CD14-positive monocyte (primary cell): Measurements from ENCODE around the gene EPHB2. TPM values are rescaled to one million over a fixed set of nuclear protein-coding genes. Genes with fewer than 3 reads are reported as not detected.

Source experiments
- DNase-seq, 3 donors: peaks; one replicate each; pipeline ENCODE4 v3.0.0-alpha.2; 2011 to 2022
- H2AFZ ChIP-seq: 2 replicates; pipeline ENCODE4 v1.6.0; 2012; ENCODE audit warnings: mild to moderate bottlenecking, low read depth, low read length, inconsistent platforms; ENCODE audit not compliant: insufficient read depth, poor library complexity, severe bottlenecking
- H3K27ac ChIP-seq, 2 donors: 1 replicate in 1 of 2; 2 replicates in 1 of 2; pipeline ENCODE4 v1.5.1; 2012 to 2013; ENCODE audit warnings: low read length in 2 of 2, control low read depth in 1 of 2, inconsistent platforms in 1 of 2, low read depth in 1 of 2, mild to moderate bottlenecking in 1 of 2
- H3K27me3 ChIP-seq, 2 donors: one replicate each; pipeline versions ENCODE4 v1.6.0 to v1.6.1; 2011 to 2013; ENCODE audit warnings: low read length in 2 of 2; ENCODE audit not compliant: control insufficient read depth in 2 of 2, insufficient read depth in 2 of 2
- H3K36me3 ChIP-seq, 2 donors: replicated peaks in 1 of 2; 1 replicate in 1 of 2; 2 replicates in 1 of 2; pipeline versions ENCODE4 v1.5.1 to v1.6.1; 2012 to 2013; ENCODE audit warnings: low read length in 2 of 2, control low read depth in 1 of 2, inconsistent platforms in 1 of 2, mild to moderate bottlenecking in 1 of 2; ENCODE audit not compliant: insufficient read depth in 2 of 2, control insufficient read depth in 1 of 2
- H3K4me1 ChIP-seq, 2 donors: 1 replicate in 1 of 2; 2 replicates in 1 of 2; pipeline versions ENCODE4 v1.5.1 to v1.6.1; 2012 to 2013; ENCODE audit warnings: low read length in 2 of 2, control low read depth in 1 of 2, inconsistent platforms in 1 of 2, mild to moderate bottlenecking in 1 of 2, moderate library complexity in 1 of 2; ENCODE audit not compliant: insufficient read depth in 2 of 2, control insufficient read depth in 1 of 2
- H3K4me2 ChIP-seq: replicated peaks from 2 replicates; pipeline ENCODE3; 2012; ENCODE audit warnings: low read length, moderate library complexity, mild to moderate bottlenecking; ENCODE audit not compliant: poor library complexity, severe bottlenecking; ENCODE audit errors: extremely low read depth
- H3K4me3 ChIP-seq, 3 experiments: fragments of 200-600 bp in 1 of 3; sonication (generic) in 1 of 3; replicated peaks in 1 of 3; 1 replicate in 2 of 3; 2 replicates in 1 of 3; pipeline ENCODE4 v1.5.1; 2011 to 2013; ENCODE audit warnings: low read length in 3 of 3, mild to moderate bottlenecking in 3 of 3, control low read depth in 2 of 3, low read depth in 2 of 3, inconsistent platforms in 1 of 3, moderate library complexity in 1 of 3
- H3K79me2 ChIP-seq: 2 replicates; pipeline ENCODE4 v1.6.0; 2012; ENCODE audit warnings: mild to moderate bottlenecking, control low read depth, inconsistent platforms, low read length, moderate library complexity; ENCODE audit not compliant: insufficient read depth
- H3K9ac ChIP-seq: 2 replicates; pipeline ENCODE4 v1.6.0; 2017; ENCODE audit warnings: low read length, mild to moderate bottlenecking; ENCODE audit not compliant: insufficient read depth, poor library complexity, severe bottlenecking
- H3K9me3 ChIP-seq, 2 donors: replicated peaks in 1 of 2; 1 replicate in 1 of 2; 2 replicates in 1 of 2; pipeline versions ENCODE4 v1.5.1 to v1.6.1; 2012 to 2013; ENCODE audit warnings: low read length in 2 of 2, control low read depth in 1 of 2; ENCODE audit not compliant: control insufficient read depth in 1 of 2, insufficient read depth in 1 of 2
- H4K20me1 ChIP-seq: 2 replicates; pipeline ENCODE4 v1.6.0; 2012; ENCODE audit warnings: mild to moderate bottlenecking, low read length, control low read depth, moderate library complexity; ENCODE audit not compliant: insufficient read depth
- H3K27ac Mint-ChIP-seq, 7 donors: one replicate each; pipeline ENCODE4 v1.8.0; 2020; ENCODE audit warnings: mild to moderate bottlenecking in 7 of 7, mixed read lengths in 7 of 7, moderate library complexity in 6 of 7, inconsistent platforms in 2 of 7
- H3K27me3 Mint-ChIP-seq, 3 donors: one replicate each; pipeline ENCODE4 v1.8.0; 2021 to 2022; ENCODE audit warnings: low read depth in 3 of 3, mild to moderate bottlenecking in 3 of 3, mixed read lengths in 3 of 3, moderate library complexity in 3 of 3, inconsistent platforms in 1 of 3
- H3K36me3 Mint-ChIP-seq, 2 donors: one replicate each; pipeline ENCODE4 v1.8.0; 2020; ENCODE audit warnings: mixed read lengths in 2 of 2, inconsistent platforms in 1 of 2, mild to moderate bottlenecking in 1 of 2
- H3K4me1 Mint-ChIP-seq: one replicate; pipeline ENCODE4 v1.8.0; 2020; ENCODE audit warnings: mild to moderate bottlenecking, mixed read lengths
- H3K4me3 Mint-ChIP-seq, 2 donors: one replicate each; pipeline ENCODE4 v1.8.0; 2020; ENCODE audit warnings: mild to moderate bottlenecking in 2 of 2, mixed read lengths in 2 of 2, moderate library complexity in 1 of 2
- H3K9me3 Mint-ChIP-seq, 7 donors: one replicate each; pipeline ENCODE4 v1.8.0; 2020 to 2022; ENCODE audit warnings: mixed read lengths in 7 of 7, mild to moderate bottlenecking in 6 of 7, moderate library complexity in 6 of 7, inconsistent platforms in 2 of 7
- WGBS: methylation state at CpG from one replicate; pipeline ENCODE4 v1.1.5; 2013; ENCODE audit warnings: missing lambda C conversion rate; ENCODE audit not compliant: insufficient coverage; 5-methylcytosine and 5-hydroxymethylcytosine counted together
- intact Hi-C, 2 donors: fragments of 100-400 bp; cut with micrococcal nuclease; formaldehyde crosslinking; loops; one replicate each; pipeline versions ENCODE4 v1.15.0 to v1.15.1; 2023
- polyA plus RNA-seq, 3 donors: library from polyadenylated mRNA; depleted of rRNA in 1 of 3; unstranded in 2 of 3; stranded (reverse) in 1 of 3; fragments of 300-500 nt in 2 of 3; fragments of >200 nt in 1 of 3; fragmentation: Illumina TruSeq in 2 of 3; gene quantifications; 1 replicate in 2 of 3; 2 replicates in 1 of 3; pipeline ENCODE4 v1.2.3, GENCODE V29; 2012 to 2021
- TF ChIP-seq, protein P1 (sequence below): fragments of 200-600 bp; IDR thresholded peaks from one replicate; pipeline ENCODE4 v1.8.0; 2022; ENCODE audit warnings: antibody characterized with exemption, mild to moderate bottlenecking

The EPHB2 gene
- polyA plus RNA-seq, 3 donors, result 2.9 to 5.6 (median 3.4) TPM

DNA sequence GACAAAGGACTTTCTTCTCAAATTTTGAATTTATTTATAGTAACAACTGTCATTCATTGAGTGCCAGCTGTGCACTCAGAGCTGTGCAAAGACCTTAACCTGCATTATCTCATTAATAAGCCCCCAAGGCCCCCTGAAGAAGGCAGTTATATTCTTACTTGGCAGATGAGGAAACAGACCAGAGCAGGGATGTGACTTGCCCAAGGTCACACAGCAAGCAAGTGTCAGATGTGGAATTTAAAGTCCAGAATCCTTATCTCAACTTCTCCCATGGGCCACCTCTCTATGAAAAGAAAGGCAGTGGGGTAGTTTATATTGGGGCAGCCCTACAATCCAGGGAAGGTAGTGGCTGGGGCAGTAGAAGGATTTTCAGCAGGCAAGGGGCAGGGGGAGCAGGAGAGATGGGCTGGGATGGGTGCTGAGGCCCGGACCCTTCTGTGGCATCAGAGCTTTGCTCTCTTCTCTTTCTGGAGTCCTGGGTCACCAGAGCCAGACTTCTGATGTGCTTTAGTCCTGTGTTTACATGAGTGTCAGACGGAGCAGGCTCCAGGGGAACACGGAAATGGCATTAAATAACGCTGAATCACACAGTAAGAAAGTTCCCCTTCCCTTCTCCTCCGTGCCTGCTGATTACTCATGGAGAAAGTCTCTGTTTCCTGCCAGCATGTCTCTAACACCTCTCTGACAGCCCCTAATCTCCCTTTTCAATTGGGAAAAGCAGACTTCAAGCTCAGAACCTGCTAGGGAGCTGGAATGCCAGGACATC, 39.5 kb downstream of the EPHB2 start:
- peak overlapping the region in 1 of 2 donors; percentile 78 for H3K4me3 Mint-ChIP-seq
- H3K9ac ChIP-seq, result peak overlapping the region; percentile 62
- H2AFZ ChIP-seq, result peak overlapping the region; percentile 58
- H3K9me3 Mint-ChIP-seq, result no peaks in the 10 kb centered on the region
- H3K36me3 Mint-ChIP-seq, result no peaks in the 10 kb centered on the region
- intact Hi-C loops, result loop anchor here (5.0 kb wide), 2 partner anchors 38 to 48 kb away; partner anchors contain the start of gene EPHB2 (in 1 of the 2)
- H4K20me1 ChIP-seq, result no peaks in the 10 kb centered on the region
- WGBS, result 0% methylated on average over 4 of the region's 5 CpGs
- no peaks in the 10 kb centered on the region for H3K36me3 ChIP-seq
- H3K4me1 ChIP-seq, result peaks cover 51 to 58% of the 10 kb centered on the region in 2 donors
- no peaks in the 10 kb centered on the region for H3K9me3 ChIP-seq
- peak overlapping the region in 1 of 3 experiments; percentile 19 for H3K4me3 ChIP-seq
- peaks cover 0 to 5% (median 2%) of the 10 kb centered on the region in 3 donors for H3K27me3 Mint-ChIP-seq
- peaks cover 51% of the 10 kb centered on the region for H3K4me1 Mint-ChIP-seq
- H3K4me2 ChIP-seq, result peak overlapping the region; percentile 40
- TF ChIP-seq, protein P1, sequence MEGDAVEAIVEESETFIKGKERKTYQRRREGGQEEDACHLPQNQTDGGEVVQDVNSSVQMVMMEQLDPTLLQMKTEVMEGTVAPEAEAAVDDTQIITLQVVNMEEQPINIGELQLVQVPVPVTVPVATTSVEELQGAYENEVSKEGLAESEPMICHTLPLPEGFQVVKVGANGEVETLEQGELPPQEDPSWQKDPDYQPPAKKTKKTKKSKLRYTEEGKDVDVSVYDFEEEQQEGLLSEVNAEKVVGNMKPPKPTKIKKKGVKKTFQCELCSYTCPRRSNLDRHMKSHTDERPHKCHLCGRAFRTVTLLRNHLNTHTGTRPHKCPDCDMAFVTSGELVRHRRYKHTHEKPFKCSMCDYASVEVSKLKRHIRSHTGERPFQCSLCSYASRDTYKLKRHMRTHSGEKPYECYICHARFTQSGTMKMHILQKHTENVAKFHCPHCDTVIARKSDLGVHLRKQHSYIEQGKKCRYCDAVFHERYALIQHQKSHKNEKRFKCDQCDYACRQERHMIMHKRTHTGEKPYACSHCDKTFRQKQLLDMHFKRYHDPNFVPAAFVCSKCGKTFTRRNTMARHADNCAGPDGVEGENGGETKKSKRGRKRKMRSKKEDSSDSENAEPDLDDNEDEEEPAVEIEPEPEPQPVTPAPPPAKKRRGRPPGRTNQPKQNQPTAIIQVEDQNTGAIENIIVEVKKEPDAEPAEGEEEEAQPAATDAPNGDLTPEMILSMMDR, result no peak
- H3K27ac Mint-ChIP-seq, result peak overlapping the region; percentile 95 to 99 (median 99)
- peak overlapping the region; percentile 94 to 97 for H3K27ac ChIP-seq
- H3K79me2 ChIP-seq, result no peaks in the 10 kb centered on the region
- no peaks in the 10 kb centered on the region for H3K27me3 ChIP-seq
- peak; percentile 83 to 93 (median 90) for DNase-seq

- intact Hi-C loops, result loop anchor here in 1 of 2 donors (5.0 kb wide), 1 partner anchor 48 kb away; no protein-coding TSS in a partner anchor
- H3K36me3 ChIP-seq, result no peaks in the 10 kb centered on the region
- Mint-ChIP-seq H3K27ac (peak overlapping the region; percentile 95 to 99 (median 99)), H3K27me3 (peaks cover 0 to 3% (median 2%) of the 10 kb centered on the region in 3 donors), H3K36me3 (no peaks in the 10 kb centered on the region), H3K9me3 (no peaks in the 10 kb centered on the region), H3K4me3 (peak overlapping the region in 1 of 2 donors; percentile 78), H3K4me1 (peaks cover 45% of the 10 kb centered on the region)
- H3K27ac ChIP-seq, result peak overlapping the region; percentile 29 to 97
- H3K4me3 ChIP-seq, result no peak overlapping the region
- 40% methylated on average over 1 of the region's 1 CpG for WGBS
- H3K27me3 ChIP-seq, result no peaks in the 10 kb centered on the region
- H2AFZ ChIP-seq, result peak overlapping the region; percentile 1
- no peaks in the 10 kb centered on the region for H4K20me1 ChIP-seq
- H3K4me2 ChIP-seq, result peak overlapping the region; percentile 40
- peak in 1 of 3 donors; percentile 14 for DNase-seq
- no peaks in the 10 kb centered on the region for H3K9me3 ChIP-seq
- peak overlapping the region; percentile 62 for H3K9ac ChIP-seq
- no peaks in the 10 kb centered on the region for H3K79me2 ChIP-seq
- H3K4me1 ChIP-seq, result peaks cover 45 to 53% of the 10 kb centered on the region in 2 donors
- TF ChIP-seq, protein P1, result no peak
Observed at GRCh38 chr1:22750685-22751051, 40.0 kb downstream of the EPHB2 start.
